Mesodermal cell (in vitro differentiated cells): ENCODE results near the gene NDNF.

Source experiments
- H3K27ac ChIP-seq: 2 replicates; pipeline ENCODE4 v1.7.0; 2013; ENCODE audit warnings: mild to moderate bottlenecking, low read depth, low read length, moderate library complexity; ENCODE audit not compliant: severe bottlenecking
- H3K36me3 ChIP-seq: 2 replicates; pipeline ENCODE4 v1.7.1; 2013; ENCODE audit warnings: mild to moderate bottlenecking, low read length, moderate library complexity; ENCODE audit not compliant: control insufficient read depth, insufficient read depth
- H3K4me1 ChIP-seq: one replicate; pipeline ENCODE4 v1.7.1; 2013; ENCODE audit warnings: mild to moderate bottlenecking, low read length; ENCODE audit not compliant: insufficient read depth, control insufficient read depth, poor library complexity, severe bottlenecking
- H3K4me3 ChIP-seq: 2 replicates; pipeline ENCODE4 v1.7.0; 2013; ENCODE audit warnings: low read length, control low read depth, mild to moderate bottlenecking; ENCODE audit not compliant: insufficient read depth, poor library complexity, severe bottlenecking; ENCODE audit errors: extremely low read depth
- H3K9me3 ChIP-seq: 2 replicates; pipeline ENCODE4 v1.7.1; 2013; ENCODE audit warnings: mild to moderate bottlenecking, low read length, moderate library complexity; ENCODE audit not compliant: control insufficient read depth
- WGBS, 2 experiments: methylation state at CpG; one replicate each; pipeline ENCODE4 v1.1.5; 2013; ENCODE audit warnings: missing lambda C conversion rate in 2 of 2; ENCODE audit not compliant: insufficient coverage in 2 of 2; 5-methylcytosine and 5-hydroxymethylcytosine counted together

NDNF gene

GRCh38 chr4:121070696-121071639 is 1.4 kb downstream of the NDNF start:
- H3K27ac ChIP-seq: no peak overlapping the region

DNA sequence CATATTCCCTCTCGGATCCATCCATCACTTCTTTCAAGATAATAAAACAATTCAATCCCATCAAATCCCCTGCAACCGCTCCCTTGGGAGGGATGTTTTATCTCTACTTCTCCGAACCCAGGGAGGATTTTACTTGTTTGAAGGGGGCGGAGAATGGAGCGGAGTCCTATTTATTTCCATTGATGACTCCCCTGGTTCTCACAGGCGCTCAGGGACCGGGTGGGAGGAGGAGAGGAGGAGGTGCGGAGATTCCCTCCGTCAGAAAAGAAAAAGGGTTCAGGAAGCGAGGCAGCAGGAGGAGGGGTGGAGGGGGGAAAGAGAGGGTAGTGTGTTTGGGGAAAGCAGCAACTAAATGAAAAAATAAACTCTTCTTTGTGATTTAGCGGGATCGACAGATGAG is 2.1 kb downstream of the NDNF start:
- Histone ChIP-seq H3K36me3 (no peaks in the 10 kb centered on the region), H3K4me3 (peak overlapping the region; percentile 60), H3K27ac (no peak overlapping the region), H3K4me1 (no peaks in the 10 kb centered on the region), H3K9me3 (no peaks in the 10 kb centered on the region)
- 4 to 60% methylated on average over 1 to 4 of the region's 12 CpGs for WGBS, 2 experiments

More at GRCh38 chr4:121070696-121071639, 1.4 kb downstream of the NDNF start:
- Histone ChIP-seq H3K4me1 (no peaks in the 10 kb centered on the region), H3K36me3 (no peaks in the 10 kb centered on the region), H3K9me3 (no peaks in the 10 kb centered on the region), H3K4me3 (peak overlapping the region; percentile 60)
- WGBS, 2 experiments: 0% methylated on average over 54 to 64 of the region's 64 CpGs

DNA sequence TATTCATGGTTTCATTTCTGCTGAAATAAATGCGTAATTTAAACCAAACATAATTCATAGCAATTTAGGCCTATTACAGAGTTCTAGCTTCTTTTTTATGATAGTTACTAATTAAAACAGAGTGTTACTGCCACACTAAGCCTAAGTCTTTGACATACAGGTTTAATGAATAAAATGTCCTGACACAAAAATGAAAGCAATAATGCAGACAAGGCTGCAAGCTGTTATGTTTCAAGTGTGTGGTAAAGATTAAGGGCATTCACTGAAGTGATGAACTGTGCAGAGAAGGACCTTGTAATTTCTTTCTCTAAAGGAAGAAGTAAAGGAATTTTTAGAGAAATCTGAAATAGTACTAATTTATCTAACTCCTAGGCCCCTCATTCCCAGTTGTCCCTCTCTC is 2.9 kb downstream of the NDNF start:
- WGBS, 2 experiments: no CpG with 5 or more reads among the region's 1 CpG
- H3K27ac ChIP-seq: no peak overlapping the region
- H3K36me3 ChIP-seq: no peaks in the 10 kb centered on the region
- H3K4me1 ChIP-seq: no peaks in the 10 kb centered on the region
- no peak overlapping the region for H3K4me3 ChIP-seq
- no peaks in the 10 kb centered on the region for H3K9me3 ChIP-seq

- H3K4me1 ChIP-seq: no peaks in the 10 kb centered on the region
These were observed 7.9 kb downstream of the NDNF start for GRCh38 chr4:121064482-121064881.

DNA sequence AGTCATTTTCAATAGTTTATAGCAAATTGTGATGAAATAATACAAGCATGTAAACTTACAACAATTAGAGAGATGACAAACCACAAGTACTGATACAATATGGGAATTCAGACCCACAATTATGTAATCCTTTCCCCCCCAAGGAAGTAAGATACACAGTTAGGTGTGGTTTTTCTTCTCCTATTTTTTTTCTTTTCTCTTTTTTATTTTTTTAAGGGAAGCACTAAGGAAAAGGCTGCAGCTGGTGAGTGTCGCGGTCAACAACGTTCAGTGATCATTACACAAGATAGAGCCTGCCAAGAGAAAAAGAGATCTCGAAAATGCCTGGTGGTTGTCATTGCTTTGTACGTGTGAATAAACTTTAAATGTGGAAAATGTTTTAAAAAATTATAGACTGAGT is 9.8 kb downstream of the NDNF start:
- WGBS, 2 experiments: 81 to 90% methylated on average over 3 to 4 of the region's 5 CpGs
- no peaks in the 10 kb centered on the region for H3K4me1 ChIP-seq
- no peak overlapping the region for H3K4me3 ChIP-seq

More at GRCh38 chr4:121064482-121064881, 7.9 kb downstream of the NDNF start:
- no peaks in the 10 kb centered on the region for H3K9me3 ChIP-seq
- H3K36me3 ChIP-seq: no peaks in the 10 kb centered on the region
- no CpG with 5 or more reads among the region's 3 CpGs for WGBS, 2 experiments
- H3K27ac ChIP-seq: no peak overlapping the region
- no peak overlapping the region for H3K4me3 ChIP-seq

DNA sequence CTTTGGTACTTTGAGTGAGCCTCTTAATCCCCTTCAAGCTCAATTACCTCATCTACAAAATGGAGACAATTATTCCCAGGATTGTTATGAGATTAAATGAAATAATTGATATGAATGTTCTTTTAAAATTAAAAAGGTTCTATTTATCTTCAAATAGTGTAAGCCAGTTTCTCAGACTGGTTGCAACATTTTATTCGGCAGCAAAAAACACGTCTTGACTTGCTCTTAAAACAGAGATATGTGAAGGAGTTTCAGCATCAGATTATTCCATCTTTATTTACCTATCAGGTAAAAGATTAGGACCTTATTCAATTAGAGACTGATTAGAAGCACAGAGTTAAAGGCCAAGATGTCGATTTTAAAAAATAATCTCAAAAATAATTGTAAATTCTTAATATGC is 10.5 kb downstream of the NDNF start:
- Histone ChIP-seq H3K4me1 (no peaks in the 10 kb centered on the region), H3K36me3 (no peaks in the 10 kb centered on the region), H3K27ac (no peak overlapping the region), H3K4me3 (no peak overlapping the region), H3K9me3 (no peaks in the 10 kb centered on the region)
- WGBS, 2 experiments: no CpG with 5 or more reads among the region's 3 CpGs

More for the DNA sequence above, 9.8 kb downstream of the NDNF start:
- no peak overlapping the region for H3K27ac ChIP-seq
- H3K36me3 ChIP-seq: no peaks in the 10 kb centered on the region
- no peaks in the 10 kb centered on the region for H3K9me3 ChIP-seq

DNA sequence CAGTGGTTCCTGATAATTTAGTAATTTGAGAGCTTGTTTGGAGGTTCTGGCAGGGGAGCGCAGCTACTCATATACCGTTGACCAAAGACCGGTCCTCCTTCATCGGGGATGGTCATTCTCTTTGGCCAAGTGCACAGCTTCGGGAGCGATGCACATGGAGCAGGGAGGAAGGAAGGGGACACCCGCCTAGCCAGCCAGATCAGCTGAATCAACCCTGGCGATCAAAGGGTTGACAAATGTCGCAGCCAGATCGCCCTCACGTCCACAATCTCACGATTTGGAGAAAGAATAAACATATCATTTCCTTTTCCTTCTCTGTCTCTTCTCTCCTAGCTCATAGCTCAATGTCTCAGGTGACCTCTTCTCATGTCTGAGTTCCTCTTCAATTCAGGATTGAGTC is 11.1 kb downstream of the NDNF start:
- no peaks in the 10 kb centered on the region for H3K9me3 ChIP-seq
- H3K36me3 ChIP-seq: no peaks in the 10 kb centered on the region
- WGBS, 2 experiments: 89 to 95% methylated on average over 9 to 12 of the region's 12 CpGs
- no peak overlapping the region for H3K27ac ChIP-seq
- H3K4me3 ChIP-seq: no peak overlapping the region
- H3K4me1 ChIP-seq: no peaks in the 10 kb centered on the region

DNA sequence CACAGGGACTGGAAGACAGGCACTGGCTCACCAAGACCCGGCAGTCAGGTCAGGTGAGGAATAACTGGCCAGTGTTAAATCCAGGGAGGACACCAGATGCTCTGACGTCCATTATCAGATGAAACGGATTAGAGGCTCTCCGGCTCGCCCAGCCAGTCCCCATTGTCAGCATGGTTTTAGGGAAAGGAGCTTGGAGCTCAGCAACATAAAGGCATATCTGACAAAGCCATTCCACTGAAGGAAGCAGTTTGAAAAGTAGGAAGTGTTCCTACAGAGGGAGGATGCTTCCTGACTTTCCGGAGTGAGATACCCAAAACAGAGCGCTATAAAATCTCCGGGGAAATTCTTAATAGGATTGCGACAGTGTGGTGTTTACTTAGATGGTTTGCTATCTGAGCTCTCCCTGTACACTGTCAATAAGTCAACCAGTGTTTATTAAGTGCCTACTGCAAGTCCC is 14.8 kb downstream of the NDNF start:
- Histone ChIP-seq H3K4me1 (no peaks in the 10 kb centered on the region), H3K27ac (no peak overlapping the region), H3K4me3 (no peak overlapping the region), H3K36me3 (no peaks in the 10 kb centered on the region), H3K9me3 (no peaks in the 10 kb centered on the region)
- 65 to 67% methylated on average over 4 to 6 of the region's 9 CpGs for WGBS, 2 experiments

DNA sequence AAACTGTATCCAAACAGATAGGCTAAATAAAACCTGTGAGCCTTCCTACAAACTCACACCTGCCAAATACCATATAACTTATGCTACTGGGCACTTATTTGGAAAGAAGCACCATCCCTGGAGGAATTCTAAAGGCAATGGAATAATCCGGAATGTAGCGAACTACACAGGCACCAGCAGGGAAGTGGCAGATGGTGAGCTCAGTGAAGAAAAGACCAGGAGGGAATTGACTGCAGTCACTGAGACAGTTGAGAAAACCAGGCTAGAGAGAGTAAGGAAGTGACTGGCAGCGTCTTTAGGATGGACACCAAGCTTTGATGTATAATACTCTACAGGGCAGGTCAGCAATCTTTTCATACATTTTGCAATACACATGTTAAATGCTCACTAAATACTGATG is 16.3 kb downstream of the NDNF start:
- no peak overlapping the region for H3K4me3 ChIP-seq
- H3K4me1 ChIP-seq: no peaks in the 10 kb centered on the region
- no peak overlapping the region for H3K27ac ChIP-seq
- H3K36me3 ChIP-seq: no peaks in the 10 kb centered on the region
- WGBS, 2 experiments: 96 to 100% methylated on average over 2 to 3 of the region's 3 CpGs
- H3K9me3 ChIP-seq: no peaks in the 10 kb centered on the region

DNA sequence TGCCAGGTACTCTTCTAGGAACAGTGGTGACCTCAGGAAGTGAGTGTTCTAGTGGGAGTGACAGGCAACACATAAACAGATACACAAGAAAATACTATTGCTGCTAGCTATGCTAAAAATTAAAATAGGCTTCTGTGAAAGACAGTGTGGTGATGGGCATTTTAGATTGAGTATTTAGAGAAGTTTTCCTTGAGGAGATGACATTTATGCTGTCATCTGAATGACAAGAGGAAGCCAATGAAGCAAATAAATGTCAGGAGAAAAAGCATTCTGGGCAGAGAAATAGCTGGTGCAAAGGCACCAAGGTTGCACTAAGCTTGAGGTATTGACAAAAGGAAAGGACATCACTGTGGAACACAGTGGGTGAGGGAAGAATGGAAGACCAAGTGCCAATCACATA is 18.0 kb downstream of the NDNF start:
- Histone ChIP-seq H3K4me3 (no peak overlapping the region), H3K4me1 (no peaks in the 10 kb centered on the region), H3K36me3 (no peaks in the 10 kb centered on the region), H3K9me3 (no peaks in the 10 kb centered on the region), H3K27ac (no peak overlapping the region)

DNA sequence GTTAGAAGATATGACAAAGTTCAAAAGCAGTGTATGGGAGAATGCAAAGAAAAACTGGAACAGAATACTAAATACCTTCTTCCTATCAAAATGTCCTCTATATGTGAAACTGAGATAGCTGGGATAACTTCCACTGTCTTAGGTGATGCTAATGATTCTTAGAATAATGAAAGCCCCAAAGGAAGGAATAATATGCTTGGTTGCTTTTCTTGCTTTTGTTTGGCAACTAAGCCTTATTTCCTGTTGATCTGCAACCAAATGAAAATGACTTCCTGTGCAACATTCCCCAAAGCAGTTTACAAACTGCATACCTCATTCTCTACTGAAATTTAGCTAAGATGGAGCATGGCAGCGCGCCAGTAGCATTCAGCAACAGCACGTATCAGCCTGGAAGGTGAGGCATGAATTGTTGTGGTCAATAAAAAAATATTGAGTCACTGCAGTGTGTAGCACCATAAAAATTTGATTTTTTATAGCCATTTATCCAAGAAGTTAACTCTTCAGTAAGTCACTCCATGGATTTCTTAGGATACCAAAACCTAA is 18.7 kb downstream of the NDNF start:
- no CpG with 5 or more reads among the region's 3 CpGs for WGBS, 2 experiments
- Histone ChIP-seq H3K27ac (no peak overlapping the region), H3K36me3 (no peaks in the 10 kb centered on the region), H3K4me1 (no peaks in the 10 kb centered on the region), H3K9me3 (no peaks in the 10 kb centered on the region), H3K4me3 (no peak overlapping the region)
